ENCODE results near the gene UBE2K.
"Not testable (repeated sequence)": the region's sequence is repeated elsewhere in the genome, so short reads cannot be mapped to it uniquely, and the experiment has no call there.

UBE2K gene

DNA sequence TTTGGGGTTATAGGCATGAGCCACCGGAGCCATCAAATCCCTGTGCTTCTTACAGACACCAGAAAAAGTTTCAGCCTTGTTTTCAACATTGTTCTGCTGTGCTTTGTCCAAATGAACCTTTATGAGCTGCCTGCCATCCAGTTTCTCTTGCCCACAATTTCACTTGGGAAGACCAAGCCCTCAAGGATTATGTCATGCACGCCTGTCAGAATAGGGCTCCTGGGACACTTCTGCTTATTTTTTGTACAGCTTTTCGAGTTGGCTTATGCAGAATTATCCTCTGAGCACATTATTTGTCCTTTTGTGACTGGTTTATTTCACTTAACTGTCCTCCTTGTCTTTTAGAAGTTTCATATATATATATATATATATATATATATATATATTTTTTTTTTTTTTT, 16.2 kb downstream of the UBE2K start:
- no peaks in the 10 kb centered on the region for H3K9me3 ChIP-seq (replicated peaks; ENCODE audit: low read length)
- H3K36me3 ChIP-seq (ENCODE audit: insufficient read depth, low read length), result peaks cover 2% of the 10 kb centered on the region
- no peak overlapping the region for H3K4me3 ChIP-seq (ENCODE audit: low read length)
- no peaks in the 10 kb centered on the region for H3K27me3 ChIP-seq (ENCODE audit: control insufficient read depth, insufficient read depth, low read length)
- peak overlapping the region; percentile 30 for H3K4me2 ChIP-seq (ENCODE audit: low read length)
- peaks cover 10% of the 10 kb centered on the region for H3K4me1 ChIP-seq (ENCODE audit: control insufficient read depth, insufficient read depth, low read length)
- H3K9ac ChIP-seq (ENCODE audit: low read depth, low read length), result no peak overlapping the region

GRCh38 chr4:39715788-39716187, 17.9 kb downstream of the UBE2K start:
- H3K4me2 ChIP-seq (ENCODE audit: low read length), result no peak overlapping the region
- peaks cover 9% of the 10 kb centered on the region for H3K4me1 ChIP-seq (ENCODE audit: control insufficient read depth, insufficient read depth, low read length)
- peaks cover 2% of the 10 kb centered on the region for H3K36me3 ChIP-seq (ENCODE audit: insufficient read depth, low read length)
- H3K9me3 ChIP-seq (replicated peaks; ENCODE audit: low read length), result no peaks in the 10 kb centered on the region
- H3K9ac ChIP-seq (ENCODE audit: low read depth, low read length), result no peak overlapping the region
- H3K27me3 ChIP-seq (ENCODE audit: control insufficient read depth, insufficient read depth, low read length), result no peaks in the 10 kb centered on the region
- H3K4me3 ChIP-seq (ENCODE audit: low read length), result no peak overlapping the region

GRCh38 chr4:39716356-39716755, 18.4 kb downstream of the UBE2K start:
- H3K36me3 ChIP-seq (ENCODE audit: insufficient read depth, low read length), result peaks cover 2% of the 10 kb centered on the region
- no peaks in the 10 kb centered on the region for H3K9me3 ChIP-seq (replicated peaks; ENCODE audit: low read length)
- no peak overlapping the region for H3K4me2 ChIP-seq (ENCODE audit: low read length)
- no peak overlapping the region for H3K4me3 ChIP-seq (ENCODE audit: low read length)
- H3K9ac ChIP-seq (ENCODE audit: low read depth, low read length), result no peak overlapping the region
- peaks cover 9% of the 10 kb centered on the region for H3K4me1 ChIP-seq (ENCODE audit: control insufficient read depth, insufficient read depth, low read length)
- no peaks in the 10 kb centered on the region for H3K27me3 ChIP-seq (ENCODE audit: control insufficient read depth, insufficient read depth, low read length)

- not testable (repeated sequence) for H3K36me3 ChIP-seq (ENCODE audit: insufficient read depth, low read length); H3K9me3 ChIP-seq (replicated peaks; ENCODE audit: low read length); H3K4me2 ChIP-seq (ENCODE audit: low read length); H3K4me1 ChIP-seq (ENCODE audit: control insufficient read depth, insufficient read depth, low read length); H3K9ac ChIP-seq (ENCODE audit: low read depth, low read length); H3K4me3 ChIP-seq (ENCODE audit: low read length); H3K27me3 ChIP-seq (ENCODE audit: control insufficient read depth, insufficient read depth, low read length)
Measured at GRCh38 chr4:39717743-39718142, 19.8 kb downstream of the UBE2K start.

GRCh38 chr4:39718366-39719323, 20.7 kb downstream of the UBE2K start:
- H3K9ac ChIP-seq (ENCODE audit: low read depth, low read length), result no peak overlapping the region
- H3K27me3 ChIP-seq (ENCODE audit: control insufficient read depth, insufficient read depth, low read length), result no peaks in the 10 kb centered on the region
- H3K9me3 ChIP-seq (replicated peaks; ENCODE audit: low read length), result no peaks in the 10 kb centered on the region
- peaks cover 6% of the 10 kb centered on the region for H3K4me1 ChIP-seq (ENCODE audit: control insufficient read depth, insufficient read depth, low read length)
- peaks cover 2% of the 10 kb centered on the region for H3K36me3 ChIP-seq (ENCODE audit: insufficient read depth, low read length)
- no peak overlapping the region for H3K4me2 ChIP-seq (ENCODE audit: low read length)
- H3K4me3 ChIP-seq (ENCODE audit: low read length), result no peak overlapping the region

- Histone ChIP-seq H3K4me3 (ENCODE audit: low read length) (no peak overlapping the region), H3K4me1 (ENCODE audit: control insufficient read depth, insufficient read depth, low read length) (no peaks in the 10 kb centered on the region), H3K9ac (ENCODE audit: low read depth, low read length) (no peak overlapping the region), H3K36me3 (ENCODE audit: insufficient read depth, low read length) (peaks cover 2% of the 10 kb centered on the region), H3K9me3 (replicated peaks; ENCODE audit: low read length) (no peaks in the 10 kb centered on the region), H3K27me3 (ENCODE audit: control insufficient read depth, insufficient read depth, low read length) (no peaks in the 10 kb centered on the region), H3K4me2 (ENCODE audit: low read length) (no peak overlapping the region)
Measured at GRCh38 chr4:39719804-39720580, 22.1 kb downstream of the UBE2K start.

DNA sequence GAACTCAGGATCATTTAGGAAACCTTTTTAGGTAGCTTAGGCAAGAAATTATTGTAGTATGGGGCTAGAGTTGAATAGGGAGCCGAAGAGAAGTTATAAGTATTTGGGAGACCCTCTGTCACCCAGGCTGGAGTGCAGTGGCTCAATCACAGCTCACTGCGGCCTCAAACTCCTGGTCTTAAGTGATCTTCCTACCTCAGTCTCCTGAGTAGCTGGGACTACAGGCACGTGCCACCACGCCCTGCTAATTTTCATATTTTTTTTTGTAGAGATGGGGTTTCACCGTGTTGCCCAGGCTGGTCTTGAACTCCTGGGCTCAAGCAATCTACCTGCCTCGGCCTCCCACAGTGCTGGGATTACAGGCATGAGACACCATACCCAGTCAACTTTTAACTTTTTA, 23.3 kb downstream of the UBE2K start:
- H3K36me3 ChIP-seq (ENCODE audit: insufficient read depth, low read length); H3K9me3 ChIP-seq (replicated peaks; ENCODE audit: low read length); H3K4me1 ChIP-seq (ENCODE audit: control insufficient read depth, insufficient read depth, low read length); H3K27me3 ChIP-seq (ENCODE audit: control insufficient read depth, insufficient read depth, low read length); H3K4me2 ChIP-seq (ENCODE audit: low read length); H3K4me3 ChIP-seq (ENCODE audit: low read length); H3K9ac ChIP-seq (ENCODE audit: low read depth, low read length): not testable (repeated sequence)

- Histone ChIP-seq H3K4me2 (ENCODE audit: low read length) (no peak overlapping the region), H3K36me3 (ENCODE audit: insufficient read depth, low read length) (peaks cover 2% of the 10 kb centered on the region), H3K9me3 (replicated peaks; ENCODE audit: low read length) (no peaks in the 10 kb centered on the region), H3K4me1 (ENCODE audit: control insufficient read depth, insufficient read depth, low read length) (no peaks in the 10 kb centered on the region), H3K4me3 (ENCODE audit: low read length) (no peak overlapping the region), H3K9ac (ENCODE audit: low read depth, low read length) (no peak overlapping the region), H3K27me3 (ENCODE audit: control insufficient read depth, insufficient read depth, low read length) (no peaks in the 10 kb centered on the region)
Measured at GRCh38 chr4:39721788-39722187, 23.9 kb downstream of the UBE2K start.

DNA sequence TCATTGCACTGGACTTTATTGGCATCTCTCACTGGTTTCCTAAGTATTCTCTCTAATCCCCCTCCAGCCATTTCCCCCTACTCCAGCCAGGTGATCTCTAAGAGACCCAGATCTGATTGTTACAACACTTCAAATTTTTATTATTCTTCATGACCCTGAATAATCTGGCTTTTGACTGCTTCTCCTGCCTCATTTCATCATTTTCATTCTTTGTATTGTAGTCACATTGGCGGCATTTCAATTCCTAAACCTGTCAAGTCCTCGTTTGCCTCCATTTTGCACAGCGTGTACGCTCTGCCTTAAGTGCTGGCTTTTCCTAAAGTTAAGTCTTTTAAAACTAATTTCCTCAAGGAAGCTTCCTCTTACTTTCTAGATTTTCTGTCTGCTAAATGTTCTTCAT, 31.6 kb downstream of the UBE2K start:
- H3K4me2 ChIP-seq (ENCODE audit: low read length), result no peak overlapping the region
- H3K9ac ChIP-seq (ENCODE audit: low read depth, low read length), result no peak overlapping the region
- no peaks in the 10 kb centered on the region for H3K27me3 ChIP-seq (ENCODE audit: control insufficient read depth, insufficient read depth, low read length)
- peaks cover 10% of the 10 kb centered on the region for H3K36me3 ChIP-seq (ENCODE audit: insufficient read depth, low read length)
- H3K4me1 ChIP-seq (ENCODE audit: control insufficient read depth, insufficient read depth, low read length), result peaks cover 38% of the 10 kb centered on the region
- H3K4me3 ChIP-seq (ENCODE audit: low read length), result no peak overlapping the region
- H3K9me3 ChIP-seq (replicated peaks; ENCODE audit: low read length), result no peaks in the 10 kb centered on the region

DNA sequence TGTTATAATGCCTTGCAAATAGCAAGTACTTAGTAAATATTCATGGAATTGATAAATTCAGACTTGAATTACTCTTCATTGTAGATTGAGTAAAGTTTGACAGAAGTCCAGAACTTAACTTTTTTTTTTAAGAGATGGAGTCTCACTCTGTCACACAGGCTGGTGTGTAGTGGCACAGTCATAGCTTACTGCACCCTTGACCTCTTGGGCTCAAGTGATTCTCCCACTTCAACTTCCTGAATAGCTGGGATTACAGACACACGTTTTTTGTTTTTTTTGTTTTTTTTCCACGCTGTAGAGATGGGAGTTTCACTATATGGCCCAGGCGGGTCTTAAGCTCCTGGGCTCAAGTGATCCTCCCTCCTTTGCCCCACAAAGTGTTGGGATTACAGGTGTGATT, 32.1 kb downstream of the UBE2K start:
- Histone ChIP-seq H3K4me1 (ENCODE audit: control insufficient read depth, insufficient read depth, low read length) (peaks cover 41% of the 10 kb centered on the region), H3K36me3 (ENCODE audit: insufficient read depth, low read length) (peaks cover 11% of the 10 kb centered on the region)

DNA sequence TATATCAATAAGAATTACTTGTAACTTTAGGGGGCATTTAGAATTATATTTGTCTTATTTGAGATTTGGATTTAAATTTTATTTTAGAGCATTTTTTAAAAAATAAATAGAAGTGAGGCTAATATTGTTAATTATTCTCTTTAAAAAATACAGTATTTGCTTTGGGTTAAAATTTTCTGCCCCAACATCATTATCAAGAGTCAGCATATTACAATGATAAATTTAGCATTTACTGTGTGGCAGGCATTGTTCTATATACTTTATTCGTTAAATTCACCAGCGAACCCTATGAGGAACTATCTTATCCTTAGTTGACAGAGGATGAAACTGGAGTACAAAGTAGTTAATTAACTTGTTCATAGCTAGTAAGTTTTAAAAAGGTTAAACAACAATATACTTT, 34.0 kb downstream of the UBE2K start:
- no peaks in the 10 kb centered on the region for H3K9me3 ChIP-seq (replicated peaks; ENCODE audit: low read length)
- no peak overlapping the region for H3K4me3 ChIP-seq (ENCODE audit: low read length)
- no peak overlapping the region for H3K4me2 ChIP-seq (ENCODE audit: low read length)
- H3K9ac ChIP-seq (ENCODE audit: low read depth, low read length), result no peak overlapping the region
- H3K4me1 ChIP-seq (ENCODE audit: control insufficient read depth, insufficient read depth, low read length), result peaks cover 41% of the 10 kb centered on the region
- H3K27me3 ChIP-seq (ENCODE audit: control insufficient read depth, insufficient read depth, low read length), result no peaks in the 10 kb centered on the region
- H3K36me3 ChIP-seq (ENCODE audit: insufficient read depth, low read length), result peaks cover 11% of the 10 kb centered on the region

More for the DNA sequence above, 32.1 kb downstream of the UBE2K start:
- no peak overlapping the region for H3K4me2 ChIP-seq (ENCODE audit: low read length)
- no peak overlapping the region for H3K9ac ChIP-seq (ENCODE audit: low read depth, low read length)
- H3K4me3 ChIP-seq (ENCODE audit: low read length), result no peak overlapping the region
- H3K27me3 ChIP-seq (ENCODE audit: control insufficient read depth, insufficient read depth, low read length), result no peaks in the 10 kb centered on the region
- H3K9me3 ChIP-seq (replicated peaks; ENCODE audit: low read length), result no peaks in the 10 kb centered on the region
